Peyer's patch (tissue), 4 donors: ENCODE results near the gene RTP4.

Source experiments
- CTCF ChIP-seq, 6 experiments: fragments of 450-650 bp in 4 of 6; fragments of 200-600 bp in 2 of 6; sonication (generic) in 1 of 6; IDR thresholded peaks; one replicate each; pipeline ENCODE4 v1.5.1; 2017 to 2019; ENCODE audit warnings: antibody characterized with exemption in 6 of 6, mild to moderate bottlenecking in 3 of 6, moderate library complexity in 1 of 6
- POLR2A ChIP-seq, 2 donors: fragments of 450-650 bp; IDR thresholded peaks; one replicate each; pipeline ENCODE4 v1.5.1; 2017; ENCODE audit warnings: antibody characterized with exemption in 2 of 2, mild to moderate bottlenecking in 2 of 2, moderate library complexity in 2 of 2

DNA sequence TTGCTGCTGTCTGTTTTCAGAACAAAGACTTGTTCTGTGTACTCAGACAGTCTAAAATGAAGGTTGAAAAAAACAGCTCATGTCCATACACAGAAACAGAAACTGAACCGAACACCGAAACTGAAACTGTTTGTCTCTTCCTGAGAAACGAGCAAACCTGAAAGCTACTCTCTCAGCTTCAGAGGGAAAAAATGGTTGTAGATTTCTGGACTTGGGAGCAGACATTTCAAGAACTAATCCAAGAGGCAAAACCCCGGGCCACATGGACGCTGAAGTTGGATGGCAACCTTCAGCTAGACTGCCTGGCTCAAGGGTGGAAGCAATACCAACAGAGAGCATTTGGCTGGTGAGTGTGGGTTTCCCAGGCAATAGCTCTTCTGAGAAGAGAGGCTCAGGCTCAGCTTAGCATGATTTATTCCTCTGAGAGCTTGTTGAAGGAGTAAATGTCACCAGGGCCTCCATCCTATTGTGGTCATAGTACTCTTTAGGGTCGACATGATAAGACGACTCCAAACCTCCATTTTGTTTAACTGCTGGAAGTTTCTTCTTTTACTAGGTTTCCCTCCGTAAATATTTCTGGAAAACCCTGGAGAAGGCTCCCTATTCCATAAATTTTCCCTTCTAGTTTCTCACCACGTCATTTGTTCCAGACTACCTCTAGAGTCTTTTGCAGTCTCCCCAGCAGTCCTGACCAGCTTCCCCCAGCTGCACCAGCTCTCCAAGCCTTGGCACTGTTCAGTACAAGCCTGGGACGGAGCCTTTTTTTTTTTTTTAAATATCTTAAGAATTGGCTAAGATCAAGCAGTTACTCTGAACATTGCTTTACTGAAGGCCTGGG lies at the start of gene RTP4:
- TF ChIP-seq CTCF (IDR thresholded peaks at IDR 0.05): no peak
- peak in 1 of 2 donors; percentile 7 for TF ChIP-seq POLR2A (IDR thresholded peaks at IDR 0.05)
